HL-60 (cell line): ENCODE data around the gene MYH11.

Experiments
- DNase-seq, 2 experiments: peaks; one replicate each; pipeline ENCODE4 v3.0.0-alpha.2; 2010 to 2020; ENCODE audit warnings: low read depth in 1 of 2, low spot score in 1 of 2
- H3K27ac ChIP-seq: fragments of 250-450 bp; sonication (Bioruptor Pico); replicated peaks from 2 replicates; pipeline ENCODE4 v1.5.1; 2020; ENCODE audit warnings: mild to moderate bottlenecking, moderate library complexity
- H3K27me3 ChIP-seq: fragments of 250-450 bp; sonication (Bioruptor Pico); 2 replicates; pipeline ENCODE4 v1.5.1; 2021; ENCODE audit warnings: mild to moderate bottlenecking, moderate library complexity; ENCODE audit not compliant: insufficient read depth, poor library complexity, severe bottlenecking
- H3K4me3 ChIP-seq: replicated peaks from 2 replicates; pipeline ENCODE4 v1.5.1; 2011; ENCODE audit warnings: mild to moderate bottlenecking, control low read depth, low read length; ENCODE audit not compliant: insufficient read depth
- GABPA ChIP-seq: IDR thresholded peaks from 2 replicates; pipeline ENCODE4 v1.6.1; 2012; ENCODE audit warnings: low read depth
- POLR2AphosphoS5 ChIP-seq: IDR thresholded peaks from 2 replicates; pipeline ENCODE4 v1.6.1; 2012; ENCODE audit warnings: low read depth
- SPI1 ChIP-seq: IDR thresholded peaks from 2 replicates; pipeline ENCODE4 v1.6.1; 2012; ENCODE audit warnings: low read depth, mild to moderate bottlenecking, borderline replicate concordance
- TF ChIP-seq, protein P1 (sequence below): IDR thresholded peaks from one replicate; pipeline ENCODE4 v1.5.1; 2011; ENCODE audit warnings: low read length, control low read depth, inconsistent platforms; ENCODE audit not compliant: insufficient read depth
- TF ChIP-seq, protein P2 (sequence below): IDR thresholded peaks from 2 replicates; pipeline ENCODE4 v1.6.1; 2012; ENCODE audit warnings: low read depth; ENCODE audit not compliant: insufficient replicate concordance

The MYH11 gene

DNA sequence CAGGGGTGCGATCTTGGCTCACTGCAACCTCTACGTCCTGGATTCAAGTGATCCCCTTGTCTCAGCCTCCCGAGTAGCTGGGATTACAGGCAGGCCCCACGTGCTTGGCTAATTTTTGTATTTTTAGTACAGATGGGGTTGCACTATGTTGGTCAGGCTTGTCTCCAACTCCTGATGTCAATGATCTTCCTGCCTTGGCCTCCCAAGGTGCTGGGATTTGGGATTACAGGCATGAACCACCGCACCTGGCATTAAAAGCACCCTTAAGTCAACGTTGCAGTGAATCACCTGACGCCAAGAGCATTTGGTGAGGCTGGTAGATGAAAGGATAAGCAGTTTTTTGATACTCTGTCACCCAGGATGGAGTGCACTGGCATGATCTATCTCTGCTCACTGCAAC lies 147.8 kb downstream of the MYH11 start:
- Histone ChIP-seq H3K27me3 (no peaks in the 10 kb centered on the region), H3K27ac (no peak overlapping the region), H3K4me3 (no peak overlapping the region)
- DNase-seq, result no peak
- TF ChIP-seq SPI1 (no peak), GABPA (no peak), POLR2AphosphoS5 (no peak)
- TF ChIP-seq, protein P1, sequence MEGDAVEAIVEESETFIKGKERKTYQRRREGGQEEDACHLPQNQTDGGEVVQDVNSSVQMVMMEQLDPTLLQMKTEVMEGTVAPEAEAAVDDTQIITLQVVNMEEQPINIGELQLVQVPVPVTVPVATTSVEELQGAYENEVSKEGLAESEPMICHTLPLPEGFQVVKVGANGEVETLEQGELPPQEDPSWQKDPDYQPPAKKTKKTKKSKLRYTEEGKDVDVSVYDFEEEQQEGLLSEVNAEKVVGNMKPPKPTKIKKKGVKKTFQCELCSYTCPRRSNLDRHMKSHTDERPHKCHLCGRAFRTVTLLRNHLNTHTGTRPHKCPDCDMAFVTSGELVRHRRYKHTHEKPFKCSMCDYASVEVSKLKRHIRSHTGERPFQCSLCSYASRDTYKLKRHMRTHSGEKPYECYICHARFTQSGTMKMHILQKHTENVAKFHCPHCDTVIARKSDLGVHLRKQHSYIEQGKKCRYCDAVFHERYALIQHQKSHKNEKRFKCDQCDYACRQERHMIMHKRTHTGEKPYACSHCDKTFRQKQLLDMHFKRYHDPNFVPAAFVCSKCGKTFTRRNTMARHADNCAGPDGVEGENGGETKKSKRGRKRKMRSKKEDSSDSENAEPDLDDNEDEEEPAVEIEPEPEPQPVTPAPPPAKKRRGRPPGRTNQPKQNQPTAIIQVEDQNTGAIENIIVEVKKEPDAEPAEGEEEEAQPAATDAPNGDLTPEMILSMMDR, result no peak
- TF ChIP-seq, protein P2, sequence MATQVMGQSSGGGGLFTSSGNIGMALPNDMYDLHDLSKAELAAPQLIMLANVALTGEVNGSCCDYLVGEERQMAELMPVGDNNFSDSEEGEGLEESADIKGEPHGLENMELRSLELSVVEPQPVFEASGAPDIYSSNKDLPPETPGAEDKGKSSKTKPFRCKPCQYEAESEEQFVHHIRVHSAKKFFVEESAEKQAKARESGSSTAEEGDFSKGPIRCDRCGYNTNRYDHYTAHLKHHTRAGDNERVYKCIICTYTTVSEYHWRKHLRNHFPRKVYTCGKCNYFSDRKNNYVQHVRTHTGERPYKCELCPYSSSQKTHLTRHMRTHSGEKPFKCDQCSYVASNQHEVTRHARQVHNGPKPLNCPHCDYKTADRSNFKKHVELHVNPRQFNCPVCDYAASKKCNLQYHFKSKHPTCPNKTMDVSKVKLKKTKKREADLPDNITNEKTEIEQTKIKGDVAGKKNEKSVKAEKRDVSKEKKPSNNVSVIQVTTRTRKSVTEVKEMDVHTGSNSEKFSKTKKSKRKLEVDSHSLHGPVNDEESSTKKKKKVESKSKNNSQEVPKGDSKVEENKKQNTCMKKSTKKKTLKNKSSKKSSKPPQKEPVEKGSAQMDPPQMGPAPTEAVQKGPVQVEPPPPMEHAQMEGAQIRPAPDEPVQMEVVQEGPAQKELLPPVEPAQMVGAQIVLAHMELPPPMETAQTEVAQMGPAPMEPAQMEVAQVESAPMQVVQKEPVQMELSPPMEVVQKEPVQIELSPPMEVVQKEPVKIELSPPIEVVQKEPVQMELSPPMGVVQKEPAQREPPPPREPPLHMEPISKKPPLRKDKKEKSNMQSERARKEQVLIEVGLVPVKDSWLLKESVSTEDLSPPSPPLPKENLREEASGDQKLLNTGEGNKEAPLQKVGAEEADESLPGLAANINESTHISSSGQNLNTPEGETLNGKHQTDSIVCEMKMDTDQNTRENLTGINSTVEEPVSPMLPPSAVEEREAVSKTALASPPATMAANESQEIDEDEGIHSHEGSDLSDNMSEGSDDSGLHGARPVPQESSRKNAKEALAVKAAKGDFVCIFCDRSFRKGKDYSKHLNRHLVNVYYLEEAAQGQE, result no peak

DNA sequence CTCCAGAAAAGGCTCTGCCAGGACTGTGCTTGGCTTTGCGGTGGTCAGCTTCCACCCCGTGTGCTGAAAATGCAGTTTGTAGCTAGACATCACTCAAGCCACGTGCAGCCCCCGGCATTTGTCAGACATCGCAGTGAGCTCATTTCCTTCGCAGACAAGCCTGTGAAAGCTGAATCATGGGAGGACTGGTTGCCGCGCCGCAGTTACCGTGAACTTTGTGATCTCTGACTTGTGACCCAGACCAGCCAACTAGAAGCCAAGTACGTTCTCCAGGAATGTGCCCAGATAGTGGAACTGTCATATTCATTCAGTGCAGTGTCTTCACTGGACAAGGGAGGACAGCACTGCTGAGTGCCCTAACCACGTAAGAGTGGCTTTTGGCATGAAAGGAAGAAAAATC lies 148.7 kb downstream of the MYH11 start:
- no peak for DNase-seq
- H3K27me3 ChIP-seq, result no peaks in the 10 kb centered on the region
- H3K27ac ChIP-seq, result no peak overlapping the region
- no peak overlapping the region for H3K4me3 ChIP-seq
- TF ChIP-seq, protein P2, result no peak
- TF ChIP-seq POLR2AphosphoS5 (no peak), SPI1 (no peak), GABPA (no peak)
- TF ChIP-seq, protein P1, result no peak

DNA sequence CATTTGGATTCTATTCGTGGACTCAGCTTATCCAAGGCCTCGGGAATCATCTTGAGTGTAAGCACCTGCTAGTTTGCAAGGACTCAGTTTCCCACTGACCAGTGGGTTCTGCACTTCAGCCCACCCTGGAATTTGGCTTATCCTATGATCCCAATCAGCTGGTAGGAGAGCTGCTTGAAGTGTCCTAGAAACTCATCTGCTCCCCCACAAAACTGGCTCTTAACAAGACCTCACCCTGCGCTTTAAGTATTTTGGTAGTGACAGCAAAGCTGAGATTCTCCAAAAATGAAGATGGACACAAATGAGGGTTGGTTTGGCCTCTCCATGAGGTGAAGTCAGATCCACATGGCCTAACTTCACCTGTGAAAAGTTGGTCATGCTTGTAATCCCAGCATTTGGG lies 149.5 kb downstream of the MYH11 start:
- DNase-seq, result no peak
- Histone ChIP-seq H3K4me3 (no peak overlapping the region), H3K27me3 (no peaks in the 10 kb centered on the region), H3K27ac (no peak overlapping the region)
- TF ChIP-seq GABPA (no peak), SPI1 (no peak), POLR2AphosphoS5 (no peak)
- TF ChIP-seq, protein P2, result no peak
- TF ChIP-seq, protein P1, result no peak
